Activated T-cell treated with anti-CD3 and anti-CD28 coated beads, Interleukin-2, amount 50 U/mL, for 24 hours (primary cell): ENCODE data around the gene TEX22.

Experiments used
- DNase-seq: peaks from one replicate; pipeline ENCODE4 v3.0.0-alpha.2; 2020
- H3K27ac Mint-ChIP-seq: 2 replicates; pipeline ENCODE4 v1.8.0; 2020; ENCODE audit warnings: mild to moderate bottlenecking, mixed read lengths
- H3K27me3 Mint-ChIP-seq: 2 replicates; pipeline ENCODE4 v1.8.0; 2020; ENCODE audit warnings: mixed read lengths
- H3K36me3 Mint-ChIP-seq: 2 replicates; pipeline ENCODE4 v1.8.0; 2020; ENCODE audit warnings: low read depth, mixed read lengths
- H3K4me1 Mint-ChIP-seq: 2 replicates; pipeline ENCODE4 v1.8.0; 2020; ENCODE audit warnings: low read depth, mixed read lengths
- H3K4me3 Mint-ChIP-seq: 2 replicates; pipeline ENCODE4 v1.8.0; 2020; ENCODE audit warnings: mild to moderate bottlenecking, moderate library complexity, mixed read lengths
- H3K9me3 Mint-ChIP-seq: 2 replicates; pipeline ENCODE4 v1.8.0; 2020; ENCODE audit warnings: mixed read lengths

TEX22 gene

DNA sequence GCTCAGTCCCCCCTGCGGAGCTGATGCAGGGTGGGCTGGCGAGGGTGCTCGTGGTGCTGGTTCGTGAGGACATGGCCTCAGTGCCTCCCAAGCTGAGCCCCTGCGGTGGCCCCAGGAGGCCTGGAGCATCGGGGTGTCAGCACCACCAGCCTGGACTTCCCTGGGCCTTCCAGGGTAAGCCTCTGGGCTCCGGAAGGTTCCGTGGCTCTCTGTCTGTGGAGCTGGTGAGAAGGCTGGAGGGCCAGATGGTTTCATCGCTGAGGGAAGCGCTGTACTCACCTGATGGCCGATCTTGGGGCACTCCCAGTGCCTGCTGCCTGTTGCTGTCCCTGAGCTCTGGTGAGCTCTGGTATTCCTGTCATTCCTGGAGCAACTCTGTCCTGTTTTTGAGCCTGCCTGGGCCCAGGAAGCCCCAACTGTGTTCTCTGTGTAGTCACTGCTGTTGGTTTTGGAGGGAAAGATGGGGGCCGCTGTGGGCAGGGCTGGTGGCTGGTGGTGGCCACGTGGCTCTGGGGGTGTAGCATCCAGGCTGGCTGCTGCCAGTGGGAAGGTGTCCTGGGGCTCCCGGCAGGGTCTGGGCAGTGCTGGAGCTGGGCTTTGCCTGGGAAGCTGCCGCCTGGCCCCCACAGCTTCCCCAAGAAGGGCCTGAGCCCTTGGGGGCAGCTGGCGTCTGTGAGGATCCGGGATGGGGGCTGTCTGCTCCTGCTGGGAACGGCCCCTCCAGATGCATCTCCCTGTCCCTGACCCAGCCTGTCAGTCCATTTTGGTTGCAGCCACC is 39.6 kb downstream of the TEX22 start:
- H3K9me3 Mint-ChIP-seq = no peaks in the 10 kb centered on the region
- H3K4me1 Mint-ChIP-seq = peaks cover 12% of the 10 kb centered on the region
- no peak overlapping the region for H3K4me3 Mint-ChIP-seq
- DNase-seq = no peak
- H3K36me3 Mint-ChIP-seq = peaks cover 66% of the 10 kb centered on the region
- no peak overlapping the region for H3K27ac Mint-ChIP-seq
- no peaks in the 10 kb centered on the region for H3K27me3 Mint-ChIP-seq

DNA sequence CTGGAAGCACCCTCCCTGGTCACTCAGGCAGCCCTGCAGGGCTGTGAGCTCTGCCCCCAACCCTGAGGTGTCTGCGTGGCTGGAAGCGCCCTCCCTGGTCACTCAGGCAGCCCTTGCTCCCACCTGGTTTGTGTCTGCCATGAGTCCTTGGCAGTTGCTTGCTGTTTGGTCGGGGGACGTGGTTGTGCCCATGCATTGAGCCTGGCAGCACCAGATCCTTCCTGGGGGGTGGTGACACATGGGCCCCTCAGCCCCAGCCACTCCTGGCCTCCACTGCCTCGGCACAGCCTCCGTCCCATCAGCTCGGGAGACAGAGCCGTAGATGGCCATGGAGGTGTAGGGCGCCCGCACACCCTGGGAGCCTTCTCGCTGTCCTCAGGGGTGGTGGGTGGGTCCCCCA is 40.8 kb downstream of the TEX22 start:
- peaks cover 12% of the 10 kb centered on the region for H3K4me1 Mint-ChIP-seq
- no peak for DNase-seq
- peaks cover 65% of the 10 kb centered on the region for H3K36me3 Mint-ChIP-seq
- no peaks in the 10 kb centered on the region for H3K27me3 Mint-ChIP-seq
- no peak overlapping the region for H3K4me3 Mint-ChIP-seq
- H3K27ac Mint-ChIP-seq = no peak overlapping the region
- H3K9me3 Mint-ChIP-seq = no peaks in the 10 kb centered on the region

DNA sequence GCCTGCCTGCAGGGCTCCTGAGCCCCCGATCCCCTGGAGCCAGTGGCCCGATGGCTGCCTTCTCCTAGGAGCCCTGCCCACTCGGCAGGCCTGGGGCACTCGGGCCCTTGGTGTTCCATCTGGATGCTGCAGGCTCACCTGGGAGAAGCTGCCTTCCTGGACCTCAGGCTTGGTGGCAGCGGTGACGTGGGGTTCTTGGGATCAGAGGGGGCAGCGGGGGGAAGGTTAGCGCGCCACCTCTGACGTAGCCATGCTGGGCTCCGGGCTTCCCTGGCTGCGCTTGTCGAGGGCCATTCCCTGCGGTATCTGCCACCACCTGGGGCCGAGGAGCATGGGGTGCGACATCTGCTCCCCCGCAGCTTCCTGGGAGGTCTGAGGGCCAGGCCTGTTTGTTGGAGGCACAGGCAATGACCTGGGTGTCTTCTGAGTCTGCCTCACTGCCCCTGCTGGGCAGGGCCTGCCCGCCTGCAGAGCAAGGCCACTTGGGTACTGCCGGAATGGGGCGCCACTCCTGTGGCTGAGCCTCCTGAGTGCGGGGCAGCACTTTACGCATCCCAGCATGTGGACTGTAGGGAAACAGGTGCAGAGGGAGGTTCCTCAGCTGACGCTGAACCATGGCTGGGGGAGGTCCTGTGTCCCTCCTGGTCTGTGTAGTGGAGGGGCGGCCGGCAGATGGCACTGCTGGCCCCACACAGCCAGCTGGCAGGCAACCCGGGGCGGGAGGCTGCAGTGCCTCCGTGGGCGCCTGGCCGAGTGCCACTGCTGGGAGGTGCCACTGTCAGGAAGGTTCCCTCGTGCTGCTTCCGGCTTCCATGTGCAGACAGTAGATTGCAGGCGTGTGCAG is 41.6 kb downstream of the TEX22 start:
- Mint-ChIP-seq H3K4me3 (no peak overlapping the region), H3K27ac (no peak overlapping the region), H3K4me1 (peaks cover 9% of the 10 kb centered on the region), H3K27me3 (no peaks in the 10 kb centered on the region), H3K36me3 (peaks cover 62% of the 10 kb centered on the region), H3K9me3 (no peaks in the 10 kb centered on the region)
- DNase-seq = no peak

DNA sequence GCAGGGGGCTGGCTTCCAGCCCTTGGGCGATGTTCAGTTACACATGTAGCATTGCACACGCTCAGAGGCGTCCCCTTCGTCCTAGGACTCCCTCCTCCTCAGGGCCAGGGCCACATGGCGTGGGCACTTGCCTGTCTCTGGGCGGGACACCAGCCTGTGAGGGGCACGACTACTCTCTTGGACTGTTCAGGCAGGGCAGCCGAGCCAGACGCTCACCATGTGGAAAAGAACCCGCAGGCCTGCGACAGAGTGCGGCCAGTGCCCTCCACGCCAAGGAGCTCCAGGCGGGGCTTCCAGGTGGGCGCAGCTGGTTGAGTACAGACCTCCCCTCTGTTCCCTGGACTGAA is 42.2 kb downstream of the TEX22 start:
- H3K4me1 Mint-ChIP-seq = peaks cover 6% of the 10 kb centered on the region
- H3K36me3 Mint-ChIP-seq = peaks cover 60% of the 10 kb centered on the region
- no peaks in the 10 kb centered on the region for H3K9me3 Mint-ChIP-seq
- no peaks in the 10 kb centered on the region for H3K27me3 Mint-ChIP-seq
- H3K4me3 Mint-ChIP-seq = no peak overlapping the region
- no peak overlapping the region for H3K27ac Mint-ChIP-seq
- DNase-seq = no peak

DNA sequence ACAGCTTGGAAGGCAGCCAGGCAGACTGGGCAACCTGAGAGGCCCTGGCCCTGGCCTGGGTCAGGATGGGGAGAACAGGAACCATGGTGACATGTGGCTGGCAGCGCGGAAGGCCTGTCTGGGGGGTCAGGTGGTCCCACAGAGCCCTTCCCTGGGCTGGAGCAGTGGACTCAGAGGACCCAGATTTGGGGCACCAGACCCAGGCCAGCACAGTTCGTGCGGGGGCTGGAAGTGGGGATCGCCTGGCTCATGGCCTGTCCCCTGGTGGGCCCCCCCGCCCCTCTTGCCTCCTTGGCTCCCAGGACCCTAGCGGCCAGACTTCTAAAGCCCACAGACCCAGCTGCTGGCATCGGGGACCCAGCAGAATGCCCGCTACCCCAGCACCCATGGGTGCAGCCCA is 42.7 kb downstream of the TEX22 start:
- no peak overlapping the region for H3K27ac Mint-ChIP-seq

DNA sequence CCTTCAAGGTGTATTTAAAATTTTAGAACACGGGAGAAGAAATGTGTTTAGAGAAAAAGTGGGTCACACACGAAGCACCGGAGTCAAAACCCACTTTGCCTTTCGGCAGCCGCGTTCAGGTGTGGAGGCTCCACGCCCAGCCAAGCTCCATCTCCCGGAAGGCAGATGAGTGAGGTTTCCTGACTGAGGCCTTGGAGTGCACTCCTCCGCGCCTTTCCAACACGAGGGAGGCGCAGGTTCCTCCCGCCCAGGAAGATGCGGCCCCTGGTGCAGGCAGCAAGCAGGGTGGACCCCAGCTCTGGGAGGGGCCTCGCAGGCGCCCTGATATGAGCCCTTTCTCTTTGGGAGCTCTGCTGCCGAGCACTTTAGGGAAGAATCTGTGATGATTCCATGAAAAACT is 43.8 kb downstream of the TEX22 start:
- no peak overlapping the region for H3K4me3 Mint-ChIP-seq
- no peaks in the 10 kb centered on the region for H3K27me3 Mint-ChIP-seq
- no peak overlapping the region for H3K27ac Mint-ChIP-seq
- H3K9me3 Mint-ChIP-seq = no peaks in the 10 kb centered on the region
- H3K36me3 Mint-ChIP-seq = peaks cover 58% of the 10 kb centered on the region
- no peak for DNase-seq
- no peaks in the 10 kb centered on the region for H3K4me1 Mint-ChIP-seq

More for the DNA sequence above, 42.7 kb downstream of the TEX22 start:
- H3K4me3 Mint-ChIP-seq = no peak overlapping the region
- peaks cover 60% of the 10 kb centered on the region for H3K36me3 Mint-ChIP-seq
- no peaks in the 10 kb centered on the region for H3K9me3 Mint-ChIP-seq
- H3K4me1 Mint-ChIP-seq = peaks cover 3% of the 10 kb centered on the region
- DNase-seq = no peak
- no peaks in the 10 kb centered on the region for H3K27me3 Mint-ChIP-seq

DNA sequence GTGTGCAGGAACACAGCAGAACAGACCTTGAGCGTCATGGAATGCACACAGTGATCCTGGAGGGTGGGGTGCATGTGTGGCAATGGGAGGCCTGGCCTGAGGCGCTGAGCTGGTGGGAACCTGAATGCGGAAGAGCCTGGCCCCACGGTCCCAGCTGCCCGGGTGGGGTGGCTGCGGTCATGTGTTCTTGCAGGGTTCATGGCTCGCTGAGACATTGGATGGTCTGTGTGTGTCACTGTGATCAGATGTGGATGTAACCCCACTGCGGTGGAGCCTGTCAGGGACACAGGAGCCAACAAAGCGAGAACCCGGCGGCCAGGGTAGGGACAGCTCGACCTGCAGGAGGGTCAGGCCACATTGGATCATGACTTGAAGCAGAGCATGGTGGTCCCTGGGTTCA is 44.5 kb downstream of the TEX22 start:
- Mint-ChIP-seq H3K27me3 (no peaks in the 10 kb centered on the region), H3K4me1 (no peaks in the 10 kb centered on the region), H3K36me3 (peaks cover 59% of the 10 kb centered on the region), H3K4me3 (no peak overlapping the region), H3K9me3 (no peaks in the 10 kb centered on the region), H3K27ac (no peak overlapping the region)
- no peak for DNase-seq

DNA sequence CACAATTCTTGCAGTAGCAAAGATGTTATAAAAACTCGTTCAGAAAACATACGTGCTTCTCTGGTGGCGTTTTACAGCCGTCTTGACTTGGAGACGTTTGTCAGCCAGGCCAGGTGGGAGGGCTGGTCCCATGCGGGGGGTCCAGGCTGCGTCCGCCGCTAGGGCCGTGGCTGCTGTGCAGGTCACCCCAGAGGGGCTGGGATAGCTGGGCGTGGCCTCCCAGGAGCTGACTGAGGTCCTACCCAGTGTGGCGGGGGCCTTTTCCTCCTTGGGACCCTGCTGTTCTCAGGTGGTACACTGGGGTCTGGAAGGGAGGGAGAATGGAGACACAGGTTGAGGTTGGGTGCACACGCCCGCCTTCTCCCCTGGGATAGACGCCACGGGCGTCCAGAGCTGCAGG is 46.5 kb downstream of the TEX22 start:
- no peaks in the 10 kb centered on the region for H3K4me1 Mint-ChIP-seq
- no peak overlapping the region for H3K27ac Mint-ChIP-seq
- H3K4me3 Mint-ChIP-seq = no peak overlapping the region
- no peaks in the 10 kb centered on the region for H3K27me3 Mint-ChIP-seq
- peaks cover 61% of the 10 kb centered on the region for H3K36me3 Mint-ChIP-seq
- H3K9me3 Mint-ChIP-seq = no peaks in the 10 kb centered on the region
- no peak for DNase-seq

DNA sequence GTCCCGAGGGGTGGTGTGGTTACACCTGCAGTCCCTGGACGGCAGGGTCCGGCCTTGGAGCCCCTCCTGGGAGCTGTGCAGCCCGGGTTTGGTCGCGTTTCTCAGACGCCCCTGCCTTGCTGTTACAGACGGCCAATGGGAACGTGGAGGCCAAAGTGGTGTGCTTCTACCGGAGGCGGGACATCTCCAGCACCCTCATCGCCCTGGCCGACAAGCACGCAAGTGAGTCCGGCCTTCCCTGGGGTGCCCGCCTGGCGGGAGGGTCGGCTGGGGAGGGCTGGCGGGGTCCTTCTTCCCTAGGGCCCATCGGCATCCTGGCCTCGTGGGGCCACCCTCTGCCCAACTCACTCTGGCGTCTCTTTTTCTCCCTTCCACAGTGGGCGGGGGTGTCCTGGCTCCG is 47.0 kb downstream of the TEX22 start:
- no peak for DNase-seq
- Mint-ChIP-seq H3K4me1 (no peaks in the 10 kb centered on the region), H3K27me3 (no peaks in the 10 kb centered on the region), H3K27ac (no peak overlapping the region), H3K9me3 (no peaks in the 10 kb centered on the region), H3K4me3 (no peak overlapping the region), H3K36me3 (peaks cover 63% of the 10 kb centered on the region)

DNA sequence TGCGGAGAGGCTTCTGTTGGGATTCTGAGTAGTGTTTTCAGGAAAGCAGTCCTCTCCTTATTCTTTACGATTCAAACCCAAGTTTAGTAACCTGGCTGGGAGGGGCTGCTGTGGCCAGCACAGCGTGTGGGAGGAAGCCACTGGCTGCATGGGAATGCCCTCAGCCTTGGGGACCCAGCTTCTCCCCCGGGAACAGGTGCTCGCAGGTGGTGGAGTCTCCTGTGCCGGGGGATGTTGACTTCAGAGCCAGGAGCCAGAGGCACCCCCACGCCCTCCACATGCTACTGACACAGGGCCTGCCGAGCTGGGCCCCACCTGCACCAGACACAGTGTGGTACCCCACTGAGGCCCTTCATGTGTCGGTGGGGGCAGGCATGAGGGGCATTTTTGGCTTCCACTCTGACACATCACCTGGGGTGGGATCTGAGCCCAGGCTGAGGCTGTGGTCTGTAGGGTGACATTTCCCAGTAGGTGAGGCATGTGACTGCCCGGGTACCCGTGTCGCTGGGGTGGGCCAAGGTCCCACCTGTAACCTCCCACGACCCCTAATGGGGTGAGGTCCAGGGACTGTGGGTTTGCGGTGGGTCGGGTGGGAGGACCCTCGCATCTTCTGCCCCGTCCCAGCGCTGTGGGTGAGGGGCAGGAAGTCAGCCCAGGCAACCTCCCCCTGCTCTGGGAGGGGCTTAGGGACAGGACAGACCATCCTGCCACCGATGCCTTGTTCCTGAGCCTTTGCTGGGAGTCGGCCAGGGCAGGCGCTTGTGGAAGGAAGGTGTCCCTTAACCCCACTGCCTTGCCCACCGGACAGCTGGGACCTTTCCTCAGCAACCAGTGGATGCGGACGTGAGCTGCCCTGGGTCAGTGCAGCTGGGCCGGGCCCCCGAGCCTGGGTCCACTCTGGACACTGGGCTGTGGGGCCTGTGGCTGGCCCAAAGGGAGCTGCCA is 47.8 kb downstream of the TEX22 start:
- Mint-ChIP-seq H3K36me3 (peaks cover 63% of the 10 kb centered on the region), H3K4me3 (no peak overlapping the region), H3K9me3 (no peaks in the 10 kb centered on the region), H3K27me3 (no peaks in the 10 kb centered on the region), H3K4me1 (no peaks in the 10 kb centered on the region), H3K27ac (no peak overlapping the region)
- DNase-seq = no peak

DNA sequence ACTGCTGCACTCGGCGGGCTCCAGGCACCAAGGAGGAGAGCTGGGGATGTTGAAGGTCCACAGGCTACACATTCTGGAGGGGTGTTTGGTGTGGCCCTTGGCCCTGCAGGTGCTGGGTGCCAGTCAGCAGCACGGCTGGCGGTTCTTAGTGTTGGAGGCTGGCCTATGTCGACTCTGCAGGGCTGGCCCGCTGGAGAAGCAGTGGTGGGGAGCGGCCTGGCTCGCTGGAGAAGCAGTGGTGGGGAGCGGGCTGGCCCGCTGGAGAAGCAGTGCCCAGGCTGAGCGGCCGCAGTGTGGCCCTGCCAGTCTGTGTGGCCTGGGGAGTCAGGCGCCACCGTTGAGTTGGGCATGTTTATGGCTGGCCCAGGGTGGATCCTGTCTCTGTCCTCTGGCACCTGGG is 48.6 kb downstream of the TEX22 start:
- H3K27me3 Mint-ChIP-seq = no peaks in the 10 kb centered on the region
- H3K4me1 Mint-ChIP-seq = no peaks in the 10 kb centered on the region
- no peak overlapping the region for H3K4me3 Mint-ChIP-seq
- DNase-seq = no peak
- H3K9me3 Mint-ChIP-seq = no peaks in the 10 kb centered on the region
- no peak overlapping the region for H3K27ac Mint-ChIP-seq
- peaks cover 64% of the 10 kb centered on the region for H3K36me3 Mint-ChIP-seq

DNA sequence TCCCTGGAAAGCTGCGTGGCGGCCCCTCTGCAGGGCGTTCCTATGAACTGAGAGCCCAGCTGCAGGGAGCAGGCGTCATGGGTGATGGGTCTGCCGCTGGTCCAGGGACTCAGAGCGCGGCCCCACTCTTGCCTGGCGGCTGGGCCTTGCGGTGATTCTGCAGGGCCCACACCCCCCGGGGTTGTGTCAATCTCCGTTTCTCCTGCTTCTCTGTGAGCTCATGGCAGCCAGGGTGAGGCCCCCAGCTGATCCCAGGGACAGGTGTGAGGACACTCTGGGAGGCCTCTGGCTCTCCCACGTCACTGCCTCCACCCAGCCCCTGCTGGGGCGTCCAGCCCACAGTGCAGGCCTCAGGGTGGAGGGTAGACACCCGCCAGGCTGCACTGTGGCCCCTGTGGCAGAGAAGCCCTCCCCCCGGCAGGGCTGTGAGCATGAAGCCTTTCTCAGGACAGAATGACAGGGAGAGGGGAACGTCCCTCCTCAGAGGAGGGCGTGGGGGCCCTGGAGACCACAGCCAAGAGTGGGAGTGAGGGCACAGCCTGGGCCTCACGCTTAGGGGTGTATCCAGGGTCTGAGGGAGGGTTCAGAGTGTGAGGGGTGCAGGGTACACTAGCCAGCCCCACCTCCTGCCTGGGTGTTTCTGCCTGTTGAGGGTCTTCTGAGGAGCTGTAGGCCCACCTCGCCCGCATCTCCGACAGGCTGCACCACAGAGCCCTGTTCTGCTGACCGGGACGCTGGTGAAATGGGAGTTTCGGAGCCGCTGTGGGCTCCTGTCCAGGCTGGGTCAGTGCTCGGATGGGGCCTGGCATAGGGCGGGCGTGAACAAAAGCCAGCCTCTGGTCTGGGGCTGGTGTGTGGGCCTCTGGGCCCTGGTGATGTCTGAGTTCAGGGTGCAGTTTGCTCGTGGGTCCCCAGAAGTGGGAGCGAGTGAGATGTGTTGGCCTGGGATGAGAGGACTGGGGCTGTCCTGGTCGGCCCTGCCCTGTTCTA is 49.6 kb downstream of the TEX22 start:
- DNase-seq = no peak
- Mint-ChIP-seq H3K36me3 (peaks cover 64% of the 10 kb centered on the region), H3K4me3 (no peak overlapping the region), H3K27me3 (no peaks in the 10 kb centered on the region), H3K27ac (no peak overlapping the region), H3K4me1 (no peaks in the 10 kb centered on the region), H3K9me3 (no peaks in the 10 kb centered on the region)

DNA sequence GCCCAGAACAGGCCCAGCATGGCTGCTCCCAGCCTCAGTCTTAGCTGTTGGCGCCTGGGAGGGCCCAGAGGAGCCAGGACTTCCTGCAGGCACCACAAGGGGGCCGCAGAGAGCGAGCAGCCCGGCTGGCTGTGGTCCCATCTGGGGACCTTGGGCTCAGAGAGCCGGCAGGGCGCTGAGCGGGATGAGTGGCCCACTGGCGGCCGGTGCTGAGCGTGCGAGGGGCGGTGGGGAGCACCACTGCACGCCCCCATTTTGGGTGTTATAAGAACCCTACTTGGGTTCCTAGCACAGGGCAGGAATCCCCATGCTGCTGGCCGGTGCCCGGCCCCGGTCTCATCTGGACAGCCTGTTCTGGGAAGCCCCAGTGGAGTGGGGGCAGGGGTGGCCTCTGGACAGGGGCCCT is 50.4 kb downstream of the TEX22 start:
- H3K4me3 Mint-ChIP-seq = no peak overlapping the region
- no peak overlapping the region for H3K27ac Mint-ChIP-seq
- H3K36me3 Mint-ChIP-seq = peaks cover 65% of the 10 kb centered on the region
- H3K27me3 Mint-ChIP-seq = no peaks in the 10 kb centered on the region
- DNase-seq = peak; percentile 77
- no peaks in the 10 kb centered on the region for H3K4me1 Mint-ChIP-seq
- H3K9me3 Mint-ChIP-seq = no peaks in the 10 kb centered on the region
